ENCODE results near the gene ZNF320. TPM values are rescaled to one million over a fixed set of nuclear protein-coding genes. Genes with fewer than 3 reads are reported as not detected.
"Not testable (repeated sequence)": the region's sequence is repeated elsewhere in the genome, so short reads cannot be mapped to it uniquely, and the experiment has no call there.

Gene ZNF320
- total RNA-seq, 2 experiments from 2014 or later: 8.0 to 16.1 TPM

GRCh38 chr19:52871466-52871865 is 26.0 kb downstream of the ZNF320 start:
- TF ChIP-seq EZH2phosphoT487 (IDR thresholded peaks at IDR 0.05; ENCODE audit: borderline replicate concordance, low read depth, low read length): no peak
- TF ChIP-seq CTCF (conservative IDR thresholded peaks at IDR 0.05; ENCODE audit: low read length): no peak
- no TSS peak for BruUV-seq (replicated peaks)

GRCh38 chr19:52868031-52868430 is 29.4 kb downstream of the ZNF320 start:
- H2AFZ ChIP-seq (ENCODE audit: low read length); CTCF ChIA-PET (ENCODE audit: unreplicated experiment); H3K36me3 ChIP-seq (ENCODE audit: insufficient read depth, low read length); H3K4me2 ChIP-seq (ENCODE audit: low read length); H3K79me2 ChIP-seq (ENCODE audit: insufficient read depth, low read depth, low read length); BruUV-seq (replicated peaks); DNase-seq (ENCODE audit: low spot score); H3K9me2 ChIP-seq (ENCODE audit: insufficient read depth, low read length); H3K27ac ChIP-seq (ENCODE audit: low read depth, low read length, poor library complexity, severe bottlenecking); intact Hi-C loops (cut with micrococcal nuclease; ENCODE audit: unreplicated experiment); POLR2A ChIA-PET; H3K9me3 ChIP-seq (ENCODE audit: low read length); H3K4me1 ChIP-seq (ENCODE audit: insufficient read depth, low read length, poor library complexity, severe bottlenecking); H3K4me3 ChIP-seq (ENCODE audit: low read depth, low read length, poor library complexity, severe bottlenecking); H4K20me1 ChIP-seq (ENCODE audit: insufficient read depth, low read length): not testable (repeated sequence)

More at GRCh38 chr19:52871466-52871865, 26.0 kb downstream of the ZNF320 start:
- no peak overlapping the region for H2AFZ ChIP-seq (ENCODE audit: low read length)
- no peak for DNase-seq (ENCODE audit: low spot score)
- no peaks in the 10 kb centered on the region for H3K9me2 ChIP-seq (ENCODE audit: insufficient read depth, low read length)
- no peaks in the 10 kb centered on the region for H3K9me3 ChIP-seq (ENCODE audit: low read length)
- H3K79me2 ChIP-seq (ENCODE audit: insufficient read depth, low read depth, low read length): no peaks in the 10 kb centered on the region
- H3K4me1 ChIP-seq (ENCODE audit: insufficient read depth, low read length, poor library complexity, severe bottlenecking): no peaks in the 10 kb centered on the region
- H3K4me3 ChIP-seq (ENCODE audit: low read depth, low read length, poor library complexity, severe bottlenecking): no peak overlapping the region
- ChIA-PET POLR2A (no interaction called here), CTCF (ENCODE audit: unreplicated experiment) (no interaction called here)
- no peaks in the 10 kb centered on the region for H3K36me3 ChIP-seq (ENCODE audit: insufficient read depth, low read length)
- H3K27ac ChIP-seq (ENCODE audit: low read depth, low read length, poor library complexity, severe bottlenecking): no peak overlapping the region
- H3K4me2 ChIP-seq (ENCODE audit: low read length): no peak overlapping the region
- H4K20me1 ChIP-seq (ENCODE audit: insufficient read depth, low read length): no peaks in the 10 kb centered on the region
- intact Hi-C loops (cut with micrococcal nuclease; ENCODE audit: unreplicated experiment): no loop called here

GRCh38 chr19:52857378-52858191 is 39.9 kb downstream of the ZNF320 start, which contains the start of gene ZNF468:
TSS of gene ZNF468 (minus strand) at chr19:52857619. CDS start at chr19:52854272, 3,347 bp downstream.
- DNase-seq (ENCODE audit: low spot score): peak; percentile 65
- H3K4me1 ChIP-seq (ENCODE audit: insufficient read depth, low read length, poor library complexity, severe bottlenecking); CTCF ChIA-PET (ENCODE audit: unreplicated experiment); BruUV-seq (replicated peaks); H3K9me2 ChIP-seq (ENCODE audit: insufficient read depth, low read length); H4K20me1 ChIP-seq (ENCODE audit: insufficient read depth, low read length); POLR2A ChIA-PET; H3K9me3 ChIP-seq (ENCODE audit: low read length); H3K79me2 ChIP-seq (ENCODE audit: insufficient read depth, low read depth, low read length); H3K27ac ChIP-seq (ENCODE audit: low read depth, low read length, poor library complexity, severe bottlenecking): not testable (repeated sequence)
- peak within 1 kb of the TSS; percentile 85 for H2AFZ ChIP-seq (ENCODE audit: low read length)
- H3K4me2 ChIP-seq (ENCODE audit: low read length): peak within 1 kb of the TSS; percentile 73
- intact Hi-C loops (cut with micrococcal nuclease; ENCODE audit: unreplicated experiment): loop anchor here (5.0 kb wide), 1 partner anchor 35 kb away; the partner anchor contains the start of gene ZNF28
- H3K4me3 ChIP-seq (ENCODE audit: low read depth, low read length, poor library complexity, severe bottlenecking): peak within 1 kb of the TSS; percentile 79
- peaks cover 22% of the 10 kb centered on the region for H3K36me3 ChIP-seq (ENCODE audit: insufficient read depth, low read length)

- DNase-seq (ENCODE audit: low spot score); H3K9me2 ChIP-seq (ENCODE audit: insufficient read depth, low read length); H3K4me1 ChIP-seq (ENCODE audit: insufficient read depth, low read length, poor library complexity, severe bottlenecking); CTCF ChIA-PET (ENCODE audit: unreplicated experiment); POLR2A ChIA-PET; H3K79me2 ChIP-seq (ENCODE audit: insufficient read depth, low read depth, low read length); H3K27ac ChIP-seq (ENCODE audit: low read depth, low read length, poor library complexity, severe bottlenecking); H3K9me3 ChIP-seq (ENCODE audit: low read length); H4K20me1 ChIP-seq (ENCODE audit: insufficient read depth, low read length): not testable (repeated sequence)
- H3K4me2 ChIP-seq (ENCODE audit: low read length): peak overlapping the region; percentile 73
- H2AFZ ChIP-seq (ENCODE audit: low read length): peak overlapping the region; percentile 85; the same call in 1 of the 2 replicates
- intact Hi-C loops (cut with micrococcal nuclease; ENCODE audit: unreplicated experiment): loop anchor here (5.0 kb wide), 1 partner anchor 34 kb away; the partner anchor contains the start of gene ZNF28
- peak overlapping the region; percentile 79 for H3K4me3 ChIP-seq (ENCODE audit: low read depth, low read length, poor library complexity, severe bottlenecking)
- TSS peak; percentile 67 for BruUV-seq (replicated peaks)
- peaks cover 30% of the 10 kb centered on the region for H3K36me3 ChIP-seq (ENCODE audit: insufficient read depth, low read length)
These were observed 40.7 kb downstream of the ZNF320 start for GRCh38 chr19:52856540-52857377.

Measured in OCI-LY7 (cell line).